WTC11 (cell line): Measurements from ENCODE around the gene GPC5. TPM values are rescaled to one million over a fixed set of nuclear protein-coding genes. Genes with fewer than 3 reads are reported as not detected.

Source experiments
- ATAC-seq: fragments of 200-7000 bp; cut with Tn5 transposase; 2 replicates; pipeline ENCODE4 v1.10.0; 2021; ENCODE audit warnings: mild to moderate bottlenecking, moderate library complexity
- CTCF ChIA-PET: fragments of 300-600 bp; sonication (Branson Sonifier 250); formaldehyde crosslinking; loops from one replicate; lab custom pipeline; 2021; ENCODE audit warnings: antibody characterized with exemption; lab: Charles Lee
- POLR2A ChIA-PET: fragments of 350-600 bp; sonication (Branson Sonifier 250); formaldehyde crosslinking; loops from one replicate; lab custom pipeline; 2021; ENCODE audit warnings: antibody characterized with exemption; lab: Charles Lee
- DNase-seq: peaks from one replicate; pipeline ENCODE4 v3.0.0; 2021; ENCODE audit warnings: low spot score
- H3K27ac Mint-ChIP-seq: 2 replicates; pipeline ENCODE4 v1.8.0; 2021; ENCODE audit warnings: mixed read lengths
- H3K27me3 Mint-ChIP-seq: 2 replicates; pipeline ENCODE4 v1.8.0; 2021; ENCODE audit warnings: low read depth, mild to moderate bottlenecking, moderate library complexity, mixed read lengths
- H3K36me3 Mint-ChIP-seq: 2 replicates; pipeline ENCODE4 v1.8.0; 2021; ENCODE audit warnings: mixed read lengths
- H3K4me1 Mint-ChIP-seq: 2 replicates; pipeline ENCODE4 v1.8.0; 2022; ENCODE audit warnings: mixed read lengths
- H3K4me3 Mint-ChIP-seq: 2 replicates; pipeline ENCODE4 v1.8.0; 2021; ENCODE audit warnings: mild to moderate bottlenecking, moderate library complexity, mixed read lengths
- H3K9me3 Mint-ChIP-seq: 2 replicates; pipeline ENCODE4 v1.8.0; 2021; ENCODE audit warnings: mixed read lengths
- AFF4 ChIP-seq: sonication (generic); formaldehyde crosslinking; IDR thresholded peaks from 2 replicates; pipeline ENCODE4 v1.8.1; 2023; ENCODE audit warnings: mild to moderate bottlenecking, missing genetic modification reagents, borderline replicate concordance
- CBFB ChIP-seq: sonication (generic); formaldehyde crosslinking; IDR thresholded peaks from 2 replicates; pipeline ENCODE4 v1.8.1; 2022; ENCODE audit warnings: mild to moderate bottlenecking, low read depth, missing genetic modification reagents
- CREB1 ChIP-seq: sonication (generic); formaldehyde crosslinking; IDR thresholded peaks from 2 replicates; pipeline ENCODE4 v1.8.0; 2023; ENCODE audit warnings: mild to moderate bottlenecking, missing genetic modification reagents
- E2F1 ChIP-seq: sonication (generic); formaldehyde crosslinking; IDR thresholded peaks from 2 replicates; pipeline ENCODE4 v1.8.0; 2022; ENCODE audit warnings: mild to moderate bottlenecking, missing genetic modification reagents
- E2F5 ChIP-seq: sonication (generic); formaldehyde crosslinking; IDR thresholded peaks from 2 replicates; pipeline ENCODE4 v1.8.1; 2022; ENCODE audit warnings: mild to moderate bottlenecking, moderate library complexity, missing genetic modification reagents
- GABPB1 ChIP-seq: sonication (generic); formaldehyde crosslinking; IDR thresholded peaks from 2 replicates; pipeline ENCODE4 v1.8.1; 2023; ENCODE audit warnings: mild to moderate bottlenecking, missing genetic modification reagents
- HMGXB4 ChIP-seq: sonication (generic); formaldehyde crosslinking; IDR thresholded peaks from 2 replicates; pipeline ENCODE4 v1.8.1; 2023; ENCODE audit warnings: mild to moderate bottlenecking, moderate library complexity, missing genetic modification reagents
- MAX ChIP-seq: sonication (generic); formaldehyde crosslinking; IDR thresholded peaks from 2 replicates; pipeline ENCODE4 v1.8.0; 2022; ENCODE audit warnings: mild to moderate bottlenecking, missing genetic modification reagents
- MLX ChIP-seq: sonication (generic); formaldehyde crosslinking; IDR thresholded peaks from 2 replicates; pipeline ENCODE4 v1.8.1; 2023; ENCODE audit warnings: mild to moderate bottlenecking, missing genetic modification reagents, moderate library complexity
- NR2C2 ChIP-seq: sonication (generic); formaldehyde crosslinking; IDR thresholded peaks from 2 replicates; pipeline ENCODE4 v1.8.0; 2022; ENCODE audit warnings: mild to moderate bottlenecking, missing genetic modification reagents
- PREB ChIP-seq: sonication (generic); formaldehyde crosslinking; IDR thresholded peaks from 2 replicates; pipeline ENCODE4 v1.8.1; 2022; ENCODE audit warnings: mild to moderate bottlenecking, missing genetic modification reagents, moderate library complexity, borderline replicate concordance
- SMAD3 ChIP-seq: sonication (generic); formaldehyde crosslinking; IDR thresholded peaks from 2 replicates; pipeline ENCODE4 v1.8.0; 2022; ENCODE audit warnings: missing genetic modification reagents, mild to moderate bottlenecking, borderline replicate concordance
- SP1 ChIP-seq: sonication (generic); formaldehyde crosslinking; conservative IDR thresholded peaks from 2 replicates; pipeline ENCODE4 v1.8.1; 2022; ENCODE audit warnings: missing genetic modification reagents
- STAT6 ChIP-seq: sonication (generic); formaldehyde crosslinking; conservative IDR thresholded peaks from 2 replicates; pipeline ENCODE4 v1.8.1; 2023; ENCODE audit warnings: mild to moderate bottlenecking, low read depth, missing genetic modification reagents, moderate library complexity
- ZBTB21 ChIP-seq: sonication (generic); formaldehyde crosslinking; IDR thresholded peaks from 2 replicates; pipeline ENCODE4 v1.8.1; 2023; ENCODE audit warnings: mild to moderate bottlenecking, missing genetic modification reagents, borderline replicate concordance
- ZNF232 ChIP-seq: sonication (generic); formaldehyde crosslinking; IDR thresholded peaks from 2 replicates; pipeline ENCODE4 v1.8.0; 2022; ENCODE audit warnings: mild to moderate bottlenecking, missing genetic modification reagents
- ZNF396 ChIP-seq: fragments of 250-450 bp; sonication (Bioruptor Pico); IDR thresholded peaks from 2 replicates; pipeline ENCODE4 v1.8.0; 2021; ENCODE audit warnings: mild to moderate bottlenecking, moderate library complexity, borderline replicate concordance
- total RNA-seq: library from RNA; stranded (reverse); gene quantifications from 3 replicates; pipeline ENCODE4 v1.2.3, GENCODE V29; 2021

Gene GPC5
- total RNA-seq, 1 experiment from 2014 or later, result 0.46 TPM

GRCh38 chr13:91776611-91777193 is 378.3 kb downstream of the GPC5 start:
- no peaks in the 10 kb centered on the region for H3K36me3 Mint-ChIP-seq
- no peak overlapping the region for H3K4me3 Mint-ChIP-seq
- ATAC-seq, result no peak
- H3K27ac Mint-ChIP-seq, result no peak overlapping the region
- TF ChIP-seq ZBTB21 (CRISPR knock-in tag) (no peak), AFF4 (no peak), E2F1 (CRISPR knock-in tag) (no peak), HMGXB4 (CRISPR knock-in tag) (no peak), PREB (no peak), E2F5 (CRISPR knock-in tag) (no peak), SMAD3 (CRISPR knock-in tag) (no peak), CREB1 (CRISPR knock-in tag) (no peak), CBFB (CRISPR knock-in tag) (no peak), ZNF232 (CRISPR knock-in tag) (no peak), MLX (CRISPR knock-in tag) (no peak), ZNF396 (CRISPR knock-in tag) (no peak), MAX (CRISPR knock-in tag) (no peak), STAT6 (no peak), NR2C2 (CRISPR knock-in tag) (no peak), GABPB1 (CRISPR knock-in tag) (no peak), SP1 (CRISPR knock-in tag) (no peak)
- H3K27me3 Mint-ChIP-seq, result no peaks in the 10 kb centered on the region
- CTCF ChIA-PET, result no interaction called here
- no peak for DNase-seq
- peaks cover 46% of the 10 kb centered on the region for H3K4me1 Mint-ChIP-seq
- POLR2A ChIA-PET, result no interaction called here
- H3K9me3 Mint-ChIP-seq, result no peaks in the 10 kb centered on the region
